Common myeloid progenitor, CD34-positive (primary cell): ENCODE results near the gene LAMTOR5.
"Not testable (repeated sequence)": the region's sequence is repeated elsewhere in the genome, so short reads cannot be mapped to it uniquely, and the experiment has no call there.

Experiments used
- CTCF ChIA-PET: fragments of 350-600 bp; sonication (Branson Sonifier 250); formaldehyde crosslinking; loops from one replicate; lab custom pipeline; 2021; ENCODE audit warnings: antibody characterized with exemption; lab: Charles Lee
- POLR2A ChIA-PET: fragments of 350-600 bp; sonication (Branson Sonifier 250); formaldehyde crosslinking; loops from one replicate; lab custom pipeline; 2021; ENCODE audit warnings: antibody characterized with exemption; lab: Charles Lee
- DNase-seq, 3 donors: peaks; one replicate each; pipeline versions ENCODE4 v3.0.0 to v3.0.0-alpha.2; 2013
- H3K27ac ChIP-seq, 2 experiments: 1 replicate in 1 of 2; 2 replicates in 1 of 2; pipeline ENCODE4 v1.7.0; 2013; ENCODE audit warnings: inconsistent platforms in 2 of 2, low read length in 2 of 2, mild to moderate bottlenecking in 2 of 2, low read depth in 1 of 2, moderate library complexity in 1 of 2; ENCODE audit not compliant: severe bottlenecking in 2 of 2, insufficient read depth in 1 of 2, poor library complexity in 1 of 2
- H3K27me3 ChIP-seq, 5 experiments: replicated peaks in 2 of 5; 1 replicate in 3 of 5; 2 replicates in 2 of 5; pipeline versions ENCODE4 v1.6.1 to v1.7.0; 2013; ENCODE audit warnings: low read length in 4 of 5, mild to moderate bottlenecking in 2 of 5, moderate library complexity in 2 of 5, inconsistent platforms in 1 of 5; ENCODE audit not compliant: insufficient read depth in 5 of 5, control insufficient read depth in 4 of 5
- H3K36me3 ChIP-seq, 4 experiments: 1 replicate in 2 of 4; 2 replicates in 2 of 4; pipeline versions ENCODE4 v1.6.1 to v1.7.0; 2013; ENCODE audit warnings: low read length in 3 of 4, control low read depth in 1 of 4, mild to moderate bottlenecking in 1 of 4; ENCODE audit not compliant: control insufficient read depth in 4 of 4, insufficient read depth in 4 of 4
- H3K4me1 ChIP-seq, 4 experiments: 1 replicate in 3 of 4; 2 replicates in 1 of 4; pipeline versions ENCODE4 v1.6.1 to v1.7.1; 2013; ENCODE audit warnings: low read length in 3 of 4, mild to moderate bottlenecking in 3 of 4, control low read depth in 1 of 4, inconsistent platforms in 1 of 4, moderate library complexity in 1 of 4; ENCODE audit not compliant: control insufficient read depth in 4 of 4, insufficient read depth in 4 of 4; ENCODE audit errors: control extremely low read depth in 1 of 4
- H3K4me3 ChIP-seq, 7 experiments: 1 replicate in 4 of 7; 2 replicates in 3 of 7; pipeline versions ENCODE4 v1.5.1 to v1.7.0; 2013; ENCODE audit warnings: mild to moderate bottlenecking in 7 of 7, low read length in 6 of 7, moderate library complexity in 6 of 7, inconsistent platforms in 2 of 7, low read depth in 2 of 7, control low read depth in 1 of 7; ENCODE audit not compliant: insufficient read depth in 4 of 7, control insufficient read depth in 1 of 7; ENCODE audit errors: extremely low read depth in 1 of 7
- H3K9me3 ChIP-seq, 5 experiments: 1 replicate in 4 of 5; 2 replicates in 1 of 5; pipeline versions ENCODE4 v1.6.1 to v1.7.1; 2013; ENCODE audit warnings: low read length in 4 of 5, mild to moderate bottlenecking in 2 of 5, inconsistent platforms in 1 of 5, low read depth in 1 of 5, moderate library complexity in 1 of 5; ENCODE audit not compliant: control insufficient read depth in 4 of 5, insufficient read depth in 2 of 5; ENCODE audit errors: control extremely low read depth in 1 of 5
- WGBS: methylation state at CpG from one replicate; pipeline ENCODE4 v1.1.5; 2013; ENCODE audit not compliant: insufficient coverage; 5-methylcytosine and 5-hydroxymethylcytosine counted together

LAMTOR5 gene

GRCh38 chr1:110424699-110425611 is 17.5 kb upstream of the LAMTOR5 start:
- H3K4me3 ChIP-seq, result no peak overlapping the region
- H3K36me3 ChIP-seq, result no peaks in the 10 kb centered on the region
- H3K4me1 ChIP-seq, result peaks cover 0 to 20% (median 16%) of the 10 kb centered on the region in 4 experiments
- peaks cover 3 to 9% (median 3%) of the 10 kb centered on the region in 5 experiments for H3K9me3 ChIP-seq
- ChIA-PET CTCF (interaction anchor here (0.9 to 19.7 kb wide), 7 partner anchors 9 to 198 kb away, joined by 3 to 494 read pairs (median 12); partner anchors contain the start of gene PROK1), POLR2A (interaction anchor here (1.2 kb wide), 1 partner anchor 12 kb away, joined by 3 read pairs; no protein-coding TSS in a partner anchor)
- no peaks in the 10 kb centered on the region for H3K27me3 ChIP-seq
- DNase-seq, result no peak
- 89% methylated on average over 3 of the region's 9 CpGs for WGBS
- no peak overlapping the region for H3K27ac ChIP-seq

GRCh38 chr1:110420874-110421793 is 13.6 kb upstream of the LAMTOR5 start:
- Histone ChIP-seq H3K9me3 (peaks cover 3 to 9% (median 3%) of the 10 kb centered on the region in 5 experiments), H3K4me1 (peaks cover 0 to 7% (median 3%) of the 10 kb centered on the region in 4 experiments), H3K4me3 (no peak overlapping the region), H3K36me3 (no peaks in the 10 kb centered on the region), H3K27me3 (no peaks in the 10 kb centered on the region), H3K27ac (no peak overlapping the region)
- ChIA-PET POLR2A (no interaction called here), CTCF (interaction anchor here (1.1 to 19.7 kb wide), 6 partner anchors 9 to 74 kb away, joined by 3 to 494 read pairs (median 4); partner anchors contain the start of gene PROK1)
- WGBS, result no CpG with 5 or more reads among the region's 2 CpGs
- peak; percentile 67 to 91 (median 87) for DNase-seq

GRCh38 chr1:110420023-110420662 is 12.6 kb upstream of the LAMTOR5 start:
- no peaks in the 10 kb centered on the region for H3K27me3 ChIP-seq
- no peak for DNase-seq
- no peaks in the 10 kb centered on the region for H3K4me1 ChIP-seq
- no peaks in the 10 kb centered on the region for H3K36me3 ChIP-seq
- no peak overlapping the region for H3K4me3 ChIP-seq
- ChIA-PET CTCF (interaction anchor here (1.1 to 19.7 kb wide), 5 partner anchors 8 to 75 kb away, joined by 3 to 494 read pairs (median 4); partner anchors contain the start of gene PROK1), POLR2A (no interaction called here)
- over 99% methylated on average over 10 of the region's 10 CpGs for WGBS
- H3K27ac ChIP-seq, result no peak overlapping the region
- H3K9me3 ChIP-seq, result peaks cover 3 to 9% (median 3%) of the 10 kb centered on the region in 5 experiments

- CTCF ChIA-PET, result interaction anchor here (1.1 to 19.7 kb wide), 3 partner anchors 9 to 40 kb away, joined by 3 to 494 read pairs (median 83); partner anchors contain the start of gene PROK1
Observed at GRCh38 chr1:110418729-110419128, 11.2 kb upstream of the LAMTOR5 start.

GRCh38 chr1:110413045-110413444 is 5.6 kb upstream of the LAMTOR5 start:
- H3K9me3 ChIP-seq, H3K27me3 ChIP-seq, H3K27ac ChIP-seq, H3K4me3 ChIP-seq, H3K36me3 ChIP-seq: not testable (repeated sequence)
- peaks cover 2 to 15% (median 10%) of the 10 kb centered on the region in 4 experiments for H3K4me1 ChIP-seq
- DNase-seq, result peak in 2 of 3 donors; percentile 6 to 18
- no CpG with 5 or more reads among the region's 1 CpG for WGBS
- ChIA-PET POLR2A (interaction anchor here (0.6 to 1.2 kb wide), 2 partner anchors 36 to 61 kb away, joined by 3 to 4 read pairs; no protein-coding TSS in a partner anchor), CTCF (interaction anchor here (1.2 to 19.7 kb wide), 19 partner anchors 9 to 354 kb away, joined by 3 to 494 read pairs (median 8); partner anchors contain the start of genes PROK1 and RBM15)

More at GRCh38 chr1:110418729-110419128, 11.2 kb upstream of the LAMTOR5 start:
- Histone ChIP-seq H3K36me3 (peaks cover 0 to 4% (median 0%) of the 10 kb centered on the region in 4 experiments), H3K27me3 (no peaks in the 10 kb centered on the region), H3K4me3 (no peak overlapping the region), H3K4me1 (no peaks in the 10 kb centered on the region), H3K27ac (no peak overlapping the region), H3K9me3 (peaks cover 3 to 9% (median 3%) of the 10 kb centered on the region in 5 experiments)
- POLR2A ChIA-PET, result no interaction called here
- 100% methylated on average over 1 of the region's 1 CpG for WGBS
- no peak for DNase-seq

- Histone ChIP-seq H3K36me3 (peaks cover 0 to 4% (median 0%) of the 10 kb centered on the region in 4 experiments), H3K9me3 (no peaks in the 10 kb centered on the region), H3K4me3 (no peak overlapping the region), H3K27ac (no peak overlapping the region), H3K27me3 (no peaks in the 10 kb centered on the region), H3K4me1 (peaks cover 2 to 18% (median 11%) of the 10 kb centered on the region in 4 experiments)
- ChIA-PET POLR2A (interaction anchor here (0.6 kb wide), 1 partner anchor 36 kb away, joined by 4 read pairs; no protein-coding TSS in a partner anchor), CTCF (interaction anchor here (0.7 to 19.7 kb wide), 24 partner anchors 9 to 354 kb away, joined by 3 to 494 read pairs (median 6); partner anchors contain the start of genes PROK1 and RBM15)
- WGBS, result 43% methylated on average over 4 of the region's 4 CpGs
- DNase-seq, result peak; percentile 80 to 90 (median 84)
Observed at GRCh38 chr1:110412576-110412975, 5.1 kb upstream of the LAMTOR5 start.
